ENCODE data around the gene SNRPD3.

DNA sequence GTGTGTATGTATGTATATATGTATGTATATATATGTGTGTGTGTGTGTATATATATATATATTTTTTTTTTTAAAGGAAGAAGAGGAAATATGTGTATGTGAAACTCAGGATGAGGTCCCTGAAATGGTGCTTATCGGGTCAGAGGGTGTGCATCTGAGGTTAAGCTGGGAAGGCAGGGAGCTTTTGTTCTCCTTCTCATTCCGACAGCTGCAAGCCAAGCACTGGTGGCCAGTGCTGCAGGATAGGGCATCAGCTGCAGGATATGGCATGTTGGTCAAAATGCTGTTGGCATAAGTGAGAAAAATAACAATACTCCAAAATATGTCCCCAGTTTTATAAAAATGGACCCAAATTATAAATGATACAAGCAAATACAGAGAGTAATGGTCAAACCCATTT, 7.4 kb downstream of the SNRPD3 start:
- TF ChIP-seq, protein P1, sequence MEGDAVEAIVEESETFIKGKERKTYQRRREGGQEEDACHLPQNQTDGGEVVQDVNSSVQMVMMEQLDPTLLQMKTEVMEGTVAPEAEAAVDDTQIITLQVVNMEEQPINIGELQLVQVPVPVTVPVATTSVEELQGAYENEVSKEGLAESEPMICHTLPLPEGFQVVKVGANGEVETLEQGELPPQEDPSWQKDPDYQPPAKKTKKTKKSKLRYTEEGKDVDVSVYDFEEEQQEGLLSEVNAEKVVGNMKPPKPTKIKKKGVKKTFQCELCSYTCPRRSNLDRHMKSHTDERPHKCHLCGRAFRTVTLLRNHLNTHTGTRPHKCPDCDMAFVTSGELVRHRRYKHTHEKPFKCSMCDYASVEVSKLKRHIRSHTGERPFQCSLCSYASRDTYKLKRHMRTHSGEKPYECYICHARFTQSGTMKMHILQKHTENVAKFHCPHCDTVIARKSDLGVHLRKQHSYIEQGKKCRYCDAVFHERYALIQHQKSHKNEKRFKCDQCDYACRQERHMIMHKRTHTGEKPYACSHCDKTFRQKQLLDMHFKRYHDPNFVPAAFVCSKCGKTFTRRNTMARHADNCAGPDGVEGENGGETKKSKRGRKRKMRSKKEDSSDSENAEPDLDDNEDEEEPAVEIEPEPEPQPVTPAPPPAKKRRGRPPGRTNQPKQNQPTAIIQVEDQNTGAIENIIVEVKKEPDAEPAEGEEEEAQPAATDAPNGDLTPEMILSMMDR (conservative IDR thresholded peaks at IDR 0.05; ENCODE audit: low read length) = no peak
- no peak for TF ChIP-seq EZH2phosphoT487 (IDR thresholded peaks at IDR 0.05; ENCODE audit: borderline replicate concordance)

All from Loucy (cell line).